ENCODE data around the gene CCSER1.

GRCh38 chr4:91035276-91035675 is 908.1 kb downstream of the CCSER1 start:
- TF ChIP-seq CTCF (conservative IDR thresholded peaks at IDR 0.05; ENCODE audit: low read length) (no peak), EZH2phosphoT487 (IDR thresholded peaks at IDR 0.05; ENCODE audit: borderline replicate concordance, low read depth, low read length) (no peak)
